PC-3 (cell line): ENCODE data around the gene BACH2. TPM values are rescaled to one million over a fixed set of nuclear protein-coding genes. Genes with fewer than 3 reads are reported as not detected.
A peak's percentile ranks its signal among the peaks of the same experiment; 100 is the strongest.

Experiments
- ATAC-seq: fragments of 200-7000 bp; cut with Tn5 transposase; 2 replicates; pipeline ENCODE4 v1.9.1; 2020; ENCODE audit warnings: mild to moderate bottlenecking, moderate library complexity
- BruUV-seq: library from RNA; stranded (reverse); fragments of 400-500 nt; replicated peaks from 2 replicates; lab custom pipeline; 2021; lab: Mats Ljungman, UMichigan
- CTCF ChIA-PET: fragments of 300-600 bp; sonication (Branson Sonifier 250); formaldehyde crosslinking; loops from one replicate; lab custom pipeline; 2022; ENCODE audit warnings: antibody characterized with exemption; lab: Charles Lee
- POLR2A ChIA-PET: fragments of 300-600 bp; sonication (Branson Sonifier 250); formaldehyde crosslinking; loops from one replicate; lab custom pipeline; 2022; ENCODE audit warnings: antibody characterized with exemption; ENCODE audit not compliant: unreplicated experiment; lab: Charles Lee
- DNase-seq: peaks from one replicate; pipeline ENCODE4 v3.0.0-alpha.2; 2015
- H2AFZ ChIP-seq: fragments of 300-600 bp; sonication (generic); 2 replicates; pipeline ENCODE4 v1.6.0; 2016; ENCODE audit warnings: antibody characterized with exemption, low read length
- H3F3A ChIP-seq: fragments of 300-600 bp; sonication (generic); one replicate; pipeline ENCODE4 v1.6.0; 2017; ENCODE audit warnings: antibody characterized with exemption, low read length, control low read depth, mild to moderate bottlenecking; ENCODE audit not compliant: unreplicated experiment
- H3K27ac ChIP-seq: fragments of 300-600 bp; sonication (generic); 2 replicates; pipeline ENCODE4 v1.5.1; 2016; ENCODE audit warnings: mild to moderate bottlenecking, low read length
- H3K27me3 ChIP-seq: fragments of 300-600 bp; sonication (generic); 2 replicates; pipeline ENCODE4 v1.6.1; 2016; ENCODE audit warnings: low read length, mixed read lengths
- H3K36me3 ChIP-seq: fragments of 300-600 bp; sonication (generic); 2 replicates; pipeline ENCODE4 v1.6.1; 2016; ENCODE audit warnings: low read depth, mixed run types, low read length, mixed read lengths
- H3K4me1 ChIP-seq: fragments of 300-600 bp; sonication (generic); 2 replicates; pipeline ENCODE4 v1.5.1; 2016; ENCODE audit warnings: low read length; ENCODE audit not compliant: insufficient read depth
- H3K4me2 ChIP-seq: fragments of 300-600 bp; sonication (generic); 2 replicates; pipeline ENCODE4 v1.6.0; 2016; ENCODE audit warnings: low read length
- H3K4me3 ChIP-seq: fragments of 300-600 bp; sonication (generic); 2 replicates; pipeline ENCODE4 v1.5.1; 2016; ENCODE audit warnings: mild to moderate bottlenecking, low read length, mixed read lengths
- H3K79me2 ChIP-seq: fragments of 300-600 bp; sonication (generic); 2 replicates; pipeline ENCODE4 v1.6.1; 2017; ENCODE audit warnings: low read length, mixed read lengths
- H3K9ac ChIP-seq: fragments of 300-600 bp; sonication (generic); 2 replicates; pipeline ENCODE4 v1.6.0; 2016; ENCODE audit warnings: mild to moderate bottlenecking, low read length
- H3K9me2 ChIP-seq: fragments of 300-600 bp; sonication (generic); replicated peaks from 2 replicates; pipeline ENCODE4 v1.6.1; 2016; ENCODE audit warnings: mixed run types, low read length, mixed read lengths
- H3K9me3 ChIP-seq: fragments of 300-600 bp; sonication (generic); 2 replicates; pipeline ENCODE4 v1.6.1; 2016; ENCODE audit warnings: low read length, mixed read lengths
- H4K20me1 ChIP-seq: fragments of 300-600 bp; sonication (generic); 2 replicates; pipeline ENCODE4 v1.6.1; 2016; ENCODE audit warnings: low read length, mixed read lengths
- CTCF ChIP-seq: fragments of 300-600 bp; sonication (generic); conservative IDR thresholded peaks from 2 replicates; pipeline ENCODE4 v1.5.1; 2017; ENCODE audit warnings: antibody characterized with exemption, low read depth, mild to moderate bottlenecking, low read length
- EZH2 ChIP-seq: fragments of 300-600 bp; sonication (generic); IDR thresholded peaks from one replicate; pipeline ENCODE4 v1.6.1; 2017; ENCODE audit warnings: antibody characterized with exemption, mild to moderate bottlenecking, low read length; ENCODE audit not compliant: unreplicated experiment
- EZH2phosphoT487 ChIP-seq: fragments of 300-600 bp; sonication (generic); IDR thresholded peaks from 2 replicates; pipeline ENCODE4 v1.6.1; 2018; ENCODE audit warnings: mild to moderate bottlenecking, antibody characterized with exemption, low read length, borderline replicate concordance
- intact Hi-C: fragments of 100-400 bp; cut with micrococcal nuclease; formaldehyde crosslinking; loops from 2 replicates; pipeline ENCODE4 v1.9.0; 2023
- total RNA-seq: library from RNA; depleted of rRNA; stranded (reverse); fragments of >200 nt; gene quantifications from 2 replicates; pipeline ENCODE4 v1.2.3, GENCODE V29; 2014

BACH2 gene
- total RNA-seq, 1 experiment from 2014 or later = 7.0 TPM

GRCh38 chr6:90048206-90048967, 248.3 kb downstream of the BACH2 start:
- H3K79me2 ChIP-seq = no peaks in the 10 kb centered on the region
- CTCF ChIA-PET = no interaction called here
- no peak overlapping the region for H3K27ac ChIP-seq
- H3K4me3 ChIP-seq = no peak overlapping the region
- ATAC-seq = no peak
- no peak overlapping the region for H2AFZ ChIP-seq
- no peak overlapping the region for H3K9ac ChIP-seq
- BruUV-seq = no TSS peak
- no peaks in the 10 kb centered on the region for H3K36me3 ChIP-seq
- no peaks in the 10 kb centered on the region for H3K9me3 ChIP-seq
- intact Hi-C loops = no loop called here
- H3K4me1 ChIP-seq = 0 out of 2 replicates have a peak, but pooled peaks cover 8% of the 10 kb centered on the region
- 0 out of 2 replicates have a peak, but pooled peaks cover 3% of the 10 kb centered on the region for H3K9me2 ChIP-seq
- H3F3A ChIP-seq = no peaks in the 10 kb centered on the region
- TF ChIP-seq EZH2phosphoT487 (no peak), EZH2 (no peak), CTCF (no peak)
- H3K27me3 ChIP-seq = no peaks in the 10 kb centered on the region
- no peak overlapping the region for H3K4me2 ChIP-seq
- POLR2A ChIA-PET = no interaction called here
- DNase-seq = no peak
- H4K20me1 ChIP-seq = no peaks in the 10 kb centered on the region

GRCh38 chr6:90045535-90045934, 251.1 kb downstream of the BACH2 start:
- Histone ChIP-seq H4K20me1 (no peaks in the 10 kb centered on the region), H2AFZ (no peak overlapping the region), H3K9me2 (0 out of 2 replicates have a peak, but pooled peaks cover 3% of the 10 kb centered on the region), H3K36me3 (no peaks in the 10 kb centered on the region), H3K79me2 (no peaks in the 10 kb centered on the region), H3K9ac (no peak overlapping the region), H3K9me3 (no peaks in the 10 kb centered on the region), H3K27ac (no peak overlapping the region), H3K4me3 (no peak overlapping the region), H3K4me1 (0 out of 2 replicates have a peak, but pooled peaks cover 8% of the 10 kb centered on the region), H3K27me3 (no peaks in the 10 kb centered on the region), H3F3A (no peaks in the 10 kb centered on the region), H3K4me2 (no peak overlapping the region)
- ChIA-PET CTCF (no interaction called here), POLR2A (no interaction called here)
- ATAC-seq = no peak
- intact Hi-C loops = no loop called here
- no TSS peak for BruUV-seq
- no peak for DNase-seq
- TF ChIP-seq EZH2phosphoT487 = no peak
- TF ChIP-seq CTCF = no peak
- TF ChIP-seq EZH2 = no peak

- DNase-seq = peak; percentile 20
- no peaks in the 10 kb centered on the region for H3K27me3 ChIP-seq
- CTCF ChIA-PET = no interaction called here
Observed at GRCh38 chr6:90044833-90045381, 251.7 kb downstream of the BACH2 start.

More at GRCh38 chr6:90044833-90045381, 251.7 kb downstream of the BACH2 start:
- POLR2A ChIA-PET = no interaction called here
- intact Hi-C loops = no loop called here
- Histone ChIP-seq H3K9me2 (0 out of 2 replicates have a peak, but pooled peaks cover 3% of the 10 kb centered on the region), H3K36me3 (no peaks in the 10 kb centered on the region), H3K79me2 (no peaks in the 10 kb centered on the region), H3K4me2 (no peak overlapping the region), H2AFZ (no peak overlapping the region), H3K4me3 (no peak overlapping the region), H3K9ac (no peak overlapping the region), H3K27ac (no peak overlapping the region), H3F3A (no peaks in the 10 kb centered on the region), H3K9me3 (no peaks in the 10 kb centered on the region), H4K20me1 (no peaks in the 10 kb centered on the region), H3K4me1 (0 out of 2 replicates have a peak, but pooled peaks cover 8% of the 10 kb centered on the region)
- BruUV-seq = no TSS peak
- TF ChIP-seq EZH2 (no peak), CTCF (no peak), EZH2phosphoT487 (no peak)
- ATAC-seq = peak; percentile 18; the same call in 1 of the 2 replicates
